OCI-LY1 (cell line): ENCODE measurements around the gene SLC28A1.

Source experiments
- H2AFZ ChIP-seq: fragments of 200-600 bp; sonication (generic), shearing (Covaris generic); 2 replicates; pipeline ENCODE4 v1.6.0; 2014; ENCODE audit warnings: antibody characterized with exemption, mild to moderate bottlenecking, low read length
- H3F3A ChIP-seq: fragments of 200-600 bp; sonication (generic), shearing (Covaris generic); 2 replicates; pipeline ENCODE4 v1.6.0; 2014; ENCODE audit warnings: mild to moderate bottlenecking, antibody characterized with exemption, low read length, moderate library complexity; ENCODE audit not compliant: insufficient read depth
- H3K27ac ChIP-seq: fragments of 200-600 bp; sonication (generic); 2 replicates; pipeline ENCODE4 v1.5.1; 2014; ENCODE audit warnings: low read length, mixed run types, mild to moderate bottlenecking, low read depth; ENCODE audit not compliant: poor library complexity, severe bottlenecking
- H3K27me3 ChIP-seq: fragments of 200-600 bp; sonication (generic); 2 replicates; pipeline ENCODE4 v1.6.0; 2014; ENCODE audit warnings: antibody characterized with exemption, mild to moderate bottlenecking, low read length, moderate library complexity; ENCODE audit not compliant: insufficient read depth
- H3K36me3 ChIP-seq: fragments of 200-600 bp; sonication (generic); 2 replicates; pipeline ENCODE4 v1.6.1; 2014; ENCODE audit warnings: mild to moderate bottlenecking, antibody characterized with exemption, low read length, moderate library complexity, mixed read lengths; ENCODE audit not compliant: insufficient read depth
- H3K4me1 ChIP-seq: fragments of 200-600 bp; sonication (generic); 2 replicates; pipeline ENCODE4 v1.5.1; 2014; ENCODE audit warnings: mild to moderate bottlenecking, low read length, moderate library complexity; ENCODE audit not compliant: insufficient read depth, severe bottlenecking
- H3K4me2 ChIP-seq: fragments of 200-600 bp; sonication (generic), shearing (Covaris generic); 2 replicates; pipeline ENCODE4 v1.6.1; 2014; ENCODE audit warnings: low read length
- H3K4me3 ChIP-seq: fragments of 200-600 bp; sonication (generic); 2 replicates; pipeline ENCODE4 v1.5.1; 2014; ENCODE audit warnings: low read length, low read depth, mild to moderate bottlenecking, mixed read lengths; ENCODE audit not compliant: poor library complexity, severe bottlenecking
- H3K79me2 ChIP-seq: fragments of 200-600 bp; shearing (Covaris generic); 2 replicates; pipeline ENCODE4 v1.6.1; 2016; ENCODE audit warnings: mixed run types, low read length, mixed read lengths; ENCODE audit not compliant: insufficient read depth
- H3K9ac ChIP-seq: fragments of 200-600 bp; sonication (generic), shearing (Covaris generic); 2 replicates; pipeline ENCODE4 v1.6.1; 2014; ENCODE audit warnings: mild to moderate bottlenecking, low read length, mixed read lengths
- H3K9me2 ChIP-seq: fragments of 200-600 bp; sonication (generic), shearing (Covaris generic); 2 replicates; pipeline ENCODE4 v1.6.1; 2014; ENCODE audit warnings: low read depth, mild to moderate bottlenecking, low read length, mixed read lengths
- H3K9me3 ChIP-seq: fragments of 200-600 bp; shearing (Covaris generic); 2 replicates; pipeline ENCODE4 v1.6.1; 2014; ENCODE audit warnings: low read length, mixed read lengths
- H4K20me1 ChIP-seq: fragments of 200-600 bp; sonication (generic), shearing (Covaris generic); 2 replicates; pipeline ENCODE4 v1.6.0; 2016; ENCODE audit warnings: mild to moderate bottlenecking, low read length; ENCODE audit not compliant: insufficient read depth
- EZH2 ChIP-seq: fragments of 200-600 bp; sonication (generic), shearing (Covaris generic); IDR thresholded peaks from 2 replicates; pipeline ENCODE4 v1.8.0; 2017; ENCODE audit warnings: borderline replicate concordance, mixed run types, mild to moderate bottlenecking, antibody characterized with exemption, low read length, moderate library complexity, mixed read lengths
- TF ChIP-seq, protein P1 (sequence below): fragments of 200-600 bp; sonication (generic), shearing (Covaris generic); IDR thresholded peaks from 2 replicates; pipeline ENCODE4 v1.5.1; 2017; ENCODE audit warnings: mild to moderate bottlenecking, antibody characterized with exemption, low read length, moderate library complexity, mixed read lengths

SLC28A1 gene

DNA sequence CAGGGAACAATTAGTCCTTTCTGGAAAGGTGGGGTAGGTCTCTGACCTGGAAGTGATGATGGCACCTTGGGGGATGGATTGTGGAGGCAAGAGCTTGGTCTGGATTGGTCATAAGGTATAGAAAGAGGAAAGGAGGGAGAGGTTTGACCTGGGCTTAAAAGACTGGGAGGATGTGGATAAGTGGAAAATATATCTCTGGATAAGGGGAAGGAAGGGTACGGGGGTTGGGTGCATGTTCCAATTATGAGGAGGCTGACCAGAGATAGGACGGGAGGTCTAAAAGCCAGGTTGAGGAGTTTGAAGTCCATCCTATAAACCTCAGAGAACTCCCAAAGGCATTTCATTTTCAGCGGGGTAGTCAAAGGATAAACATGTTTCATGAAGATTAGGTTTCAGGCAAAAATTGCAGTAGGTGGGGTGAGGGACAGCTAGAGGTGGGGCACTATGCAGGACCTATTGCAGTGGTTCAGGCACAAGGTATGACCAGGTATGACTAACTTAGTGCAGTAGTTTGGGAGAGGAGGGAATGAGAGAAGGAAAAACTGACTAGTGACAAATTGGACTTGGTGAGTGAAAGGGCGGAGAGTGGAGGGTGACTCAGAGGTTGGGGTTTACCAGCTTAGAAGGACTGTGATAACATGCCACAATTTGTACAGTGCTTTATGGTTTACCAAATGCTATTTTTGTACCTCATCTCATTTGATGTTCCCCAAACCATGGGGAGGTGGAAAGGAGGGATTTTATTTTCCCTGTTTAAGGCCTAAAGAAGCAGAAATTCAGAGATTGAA lies 107.9 kb downstream of the SLC28A1 start:
- Histone ChIP-seq H3K9me2 (no peaks in the 10 kb centered on the region), H3K9ac (no peak overlapping the region), H4K20me1 (no peaks in the 10 kb centered on the region), H3K4me2 (no peak overlapping the region), H3K9me3 (no peaks in the 10 kb centered on the region), H3K4me1 (no peaks in the 10 kb centered on the region), H3K27me3 (no peaks in the 10 kb centered on the region; the same call in 1 of the 2 replicates), H3K79me2 (no peaks in the 10 kb centered on the region), H3K27ac (no peak overlapping the region), H3F3A (no peaks in the 10 kb centered on the region), H3K36me3 (no peaks in the 10 kb centered on the region), H3K4me3 (no peak overlapping the region), H2AFZ (no peak overlapping the region)
- TF ChIP-seq, protein P1, sequence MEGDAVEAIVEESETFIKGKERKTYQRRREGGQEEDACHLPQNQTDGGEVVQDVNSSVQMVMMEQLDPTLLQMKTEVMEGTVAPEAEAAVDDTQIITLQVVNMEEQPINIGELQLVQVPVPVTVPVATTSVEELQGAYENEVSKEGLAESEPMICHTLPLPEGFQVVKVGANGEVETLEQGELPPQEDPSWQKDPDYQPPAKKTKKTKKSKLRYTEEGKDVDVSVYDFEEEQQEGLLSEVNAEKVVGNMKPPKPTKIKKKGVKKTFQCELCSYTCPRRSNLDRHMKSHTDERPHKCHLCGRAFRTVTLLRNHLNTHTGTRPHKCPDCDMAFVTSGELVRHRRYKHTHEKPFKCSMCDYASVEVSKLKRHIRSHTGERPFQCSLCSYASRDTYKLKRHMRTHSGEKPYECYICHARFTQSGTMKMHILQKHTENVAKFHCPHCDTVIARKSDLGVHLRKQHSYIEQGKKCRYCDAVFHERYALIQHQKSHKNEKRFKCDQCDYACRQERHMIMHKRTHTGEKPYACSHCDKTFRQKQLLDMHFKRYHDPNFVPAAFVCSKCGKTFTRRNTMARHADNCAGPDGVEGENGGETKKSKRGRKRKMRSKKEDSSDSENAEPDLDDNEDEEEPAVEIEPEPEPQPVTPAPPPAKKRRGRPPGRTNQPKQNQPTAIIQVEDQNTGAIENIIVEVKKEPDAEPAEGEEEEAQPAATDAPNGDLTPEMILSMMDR: no peak
- TF ChIP-seq EZH2: no peak
